Measurements from ENCODE around the gene MRPS35.
"Not testable (repeated sequence)": the region's sequence is repeated elsewhere in the genome, so short reads cannot be mapped to it uniquely, and the experiment has no call there.

The MRPS35 gene

DNA sequence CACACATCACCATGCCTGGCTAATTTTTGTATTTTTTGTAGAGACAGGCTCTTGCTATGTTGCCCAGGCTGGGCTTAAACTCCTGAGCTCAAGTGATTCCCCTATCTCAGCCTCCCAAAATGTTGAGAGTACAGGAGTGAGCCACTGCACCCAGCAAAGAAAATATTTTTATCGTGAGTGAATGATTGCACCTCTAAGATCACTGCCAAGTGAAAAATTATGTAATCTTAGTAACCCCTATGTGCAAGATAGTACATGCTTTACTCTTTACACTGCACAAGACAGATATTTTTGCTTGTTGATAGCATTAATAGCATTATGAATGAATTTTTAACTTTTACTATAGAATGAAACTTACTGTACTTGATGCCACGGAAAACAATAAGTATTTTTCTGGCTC is 3.4 kb upstream of the MRPS35 start:
- in situ Hi-C loops (cut with HindIII; ENCODE audit: low sequenced_read_pairs): no loop called here

DNA sequence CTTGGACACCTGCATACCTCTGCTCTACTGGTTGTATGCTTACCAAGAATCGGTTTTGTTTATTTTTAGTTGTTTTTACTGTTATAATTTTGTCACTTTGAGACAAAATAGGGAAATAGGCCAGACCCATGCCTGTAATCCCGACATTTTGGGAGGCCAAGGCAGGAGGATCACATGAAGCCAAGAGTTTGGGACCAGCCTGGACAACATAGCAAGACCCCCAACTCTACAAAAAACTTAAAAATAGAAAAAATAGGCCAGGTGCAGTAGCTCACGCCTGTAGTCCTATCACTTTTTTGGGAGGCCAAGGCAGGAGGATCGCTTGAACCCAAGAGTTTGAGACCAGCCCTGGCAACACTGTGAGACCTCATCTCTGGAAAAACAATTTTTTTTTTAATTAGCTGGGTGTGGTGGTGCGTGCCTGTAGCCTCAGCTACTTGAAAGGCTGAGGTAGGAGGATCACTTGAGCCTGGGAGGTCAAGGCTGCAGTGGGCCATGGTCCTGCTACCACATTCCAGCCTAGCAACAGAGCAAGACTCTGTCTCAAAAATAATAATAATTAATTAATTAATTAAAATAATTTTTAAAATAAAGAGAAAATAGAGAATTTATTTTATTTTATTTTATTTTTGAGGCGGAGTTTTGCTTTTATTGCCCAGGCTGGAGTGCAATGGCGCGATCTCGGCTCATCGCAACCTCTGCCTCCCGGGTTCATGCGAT is 1.3 kb upstream of the MRPS35 start:
- in situ Hi-C loops (cut with HindIII; ENCODE audit: low sequenced_read_pairs): no loop called here

DNA sequence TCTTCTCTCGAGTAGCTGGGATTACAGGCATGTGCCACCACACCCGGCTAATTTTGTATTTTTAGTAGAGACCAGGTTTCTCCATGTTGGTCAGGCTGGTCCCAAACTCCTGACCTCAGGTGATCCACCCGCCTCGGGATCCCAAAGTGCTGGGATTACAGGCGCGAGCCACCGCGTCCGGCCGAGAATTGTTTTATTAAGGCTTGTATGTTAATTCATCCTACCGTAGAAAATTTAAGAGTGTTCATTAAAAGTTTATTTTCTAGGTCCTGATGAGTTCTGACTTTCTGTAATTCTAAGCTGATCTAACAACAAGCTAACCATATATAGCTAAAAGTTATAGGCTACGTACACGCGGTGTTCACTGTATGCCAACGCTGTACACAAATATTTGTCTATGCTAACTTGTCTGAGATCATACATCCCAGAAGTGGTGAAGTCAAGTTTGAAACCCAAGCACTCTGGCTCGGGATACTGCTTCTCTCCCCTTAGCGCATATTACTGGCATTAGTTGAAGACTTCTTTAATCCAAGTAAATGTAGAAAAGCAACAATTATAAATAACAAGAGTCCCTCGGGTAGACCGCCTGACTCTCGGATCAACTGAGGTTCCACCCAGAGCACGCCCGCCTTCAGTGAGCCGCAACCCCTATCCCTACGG is 570 bp upstream of the MRPS35 start:
- in situ Hi-C loops (cut with HindIII; ENCODE audit: low sequenced_read_pairs): no loop called here

DNA sequence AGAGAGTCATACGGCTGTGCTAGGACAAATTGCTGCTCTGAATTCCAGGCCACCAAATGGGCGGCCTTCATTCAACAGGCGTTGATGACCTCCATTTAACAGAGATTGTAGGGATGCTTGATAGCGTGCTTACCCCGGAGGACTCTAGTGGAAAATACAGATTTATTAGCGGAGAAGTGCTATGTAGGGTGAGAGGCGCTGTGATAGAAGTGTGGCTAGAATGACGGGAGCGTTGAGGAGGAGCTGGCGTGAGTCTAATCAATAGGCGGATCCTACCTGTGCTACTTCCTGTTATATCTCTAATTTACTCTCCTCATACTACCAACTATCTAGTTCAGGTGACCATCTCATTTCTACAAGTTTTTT is 668 bp downstream of the MRPS35 start:
- in situ Hi-C loops (cut with HindIII; ENCODE audit: low sequenced_read_pairs): no loop called here

DNA sequence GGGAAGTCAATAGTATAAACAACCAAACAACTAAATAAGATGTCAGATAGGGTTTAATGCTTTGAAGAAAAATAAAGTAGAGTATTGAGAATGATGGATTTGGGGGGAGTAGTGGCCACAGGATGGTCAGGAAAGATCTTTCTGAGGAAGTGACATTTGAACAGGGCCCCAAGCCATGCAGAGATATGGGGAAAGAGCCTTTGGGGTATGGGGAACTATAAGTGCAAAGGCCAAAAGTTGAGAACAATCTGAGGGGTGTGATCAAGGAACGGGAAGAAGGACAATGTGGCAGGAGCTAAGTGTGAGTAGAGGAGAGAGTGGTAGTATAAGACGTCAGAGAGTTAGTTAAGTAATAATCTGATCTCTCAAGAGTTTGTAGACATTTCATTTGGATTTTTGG is 1.3 kb downstream of the MRPS35 start:
- in situ Hi-C loops (cut with HindIII; ENCODE audit: low sequenced_read_pairs): no loop called here

DNA sequence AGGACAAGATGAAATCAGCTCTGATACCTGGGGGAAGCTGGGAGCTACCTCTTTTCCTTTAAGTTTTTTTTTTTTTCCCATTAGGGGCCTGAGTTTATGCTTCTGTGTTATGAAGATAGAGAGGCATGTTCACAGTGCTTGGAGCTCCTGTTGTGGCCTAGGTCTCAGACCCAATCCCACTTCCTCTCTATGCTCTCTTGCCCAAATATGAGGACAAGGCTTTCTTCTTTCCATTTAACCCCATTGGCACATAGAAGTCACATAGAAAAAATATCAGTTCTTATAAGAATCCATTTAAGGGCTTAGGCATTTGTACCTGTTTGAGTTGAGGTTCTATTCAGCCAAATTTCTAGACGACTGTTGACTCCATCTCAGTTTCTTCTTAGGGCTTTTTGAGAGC is 12.6 kb downstream of the MRPS35 start:
- in situ Hi-C loops (cut with HindIII; ENCODE audit: low sequenced_read_pairs): no loop called here

DNA sequence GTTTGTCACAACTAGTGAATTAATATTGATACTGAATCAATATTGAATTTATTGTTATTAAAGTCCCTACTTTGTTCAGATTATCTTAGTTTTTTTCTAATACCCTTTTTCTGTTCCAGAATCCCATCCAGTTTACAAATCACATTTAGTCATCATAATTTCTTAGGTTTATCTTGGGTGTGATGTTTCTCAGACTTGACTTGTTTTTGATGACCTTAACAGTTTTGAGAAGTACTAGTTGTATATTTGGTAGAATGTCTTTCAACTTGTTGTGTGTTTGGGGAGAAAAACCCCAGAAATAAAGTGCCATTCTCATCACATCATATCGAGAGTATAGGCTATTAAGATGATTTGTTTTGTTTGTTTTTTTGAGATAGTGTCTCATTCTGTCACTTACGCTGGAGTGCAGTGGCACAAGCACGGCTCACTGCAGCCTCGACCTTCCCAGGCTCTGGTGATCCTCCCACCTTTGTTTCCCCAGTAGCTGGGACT is 19.5 kb downstream of the MRPS35 start:
- in situ Hi-C loops (cut with HindIII; ENCODE audit: low sequenced_read_pairs): no loop called here

DNA sequence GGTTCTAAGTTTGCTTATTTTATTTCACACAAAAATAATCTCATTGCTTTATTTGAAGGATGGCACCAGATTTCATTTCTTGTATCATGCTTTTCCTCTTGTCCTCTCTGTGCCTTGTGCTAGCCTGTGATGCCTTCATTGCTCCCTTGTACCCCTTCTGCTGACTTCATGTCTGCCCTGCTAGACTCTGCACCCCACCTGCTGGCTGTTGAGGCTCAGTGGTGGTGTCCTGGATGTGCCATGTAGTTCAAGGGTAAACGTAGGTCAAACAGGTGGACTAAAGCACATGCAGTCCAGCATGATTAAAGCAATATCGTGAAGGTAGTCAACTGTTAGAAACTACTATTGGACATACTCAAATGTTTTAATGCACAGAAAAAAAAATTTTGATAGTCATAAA is 21.6 kb downstream of the MRPS35 start:
- in situ Hi-C loops (cut with HindIII; ENCODE audit: low sequenced_read_pairs): no loop called here

DNA sequence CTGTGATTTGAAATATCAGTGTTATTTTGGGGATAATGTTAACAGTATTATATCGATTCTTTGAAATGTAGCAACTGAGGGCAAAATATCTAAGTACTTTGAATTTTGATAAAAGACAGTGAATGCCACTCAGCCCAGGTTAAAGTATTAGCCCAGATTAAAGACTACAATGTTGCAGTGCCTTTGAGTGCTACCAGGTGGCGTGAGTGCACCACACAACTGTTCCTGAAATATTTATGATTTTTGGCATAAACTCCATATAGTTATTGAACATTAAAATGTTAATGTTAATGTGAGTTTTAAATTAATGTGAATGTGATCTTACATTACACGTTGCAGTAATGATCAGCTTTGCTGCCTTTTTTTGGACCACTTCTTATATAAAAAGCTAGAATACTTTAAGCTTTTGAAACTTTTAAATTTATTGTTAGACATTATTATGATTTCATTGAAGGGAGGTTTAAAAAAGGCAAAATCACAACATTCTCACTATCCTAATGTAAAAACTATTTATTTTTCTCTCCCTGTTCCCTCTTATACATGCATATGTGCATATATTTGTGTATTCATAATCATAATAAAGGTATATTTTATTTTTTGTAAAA is 22.5 kb downstream of the MRPS35 start:
- in situ Hi-C loops (cut with HindIII; ENCODE audit: low sequenced_read_pairs): no loop called here

DNA sequence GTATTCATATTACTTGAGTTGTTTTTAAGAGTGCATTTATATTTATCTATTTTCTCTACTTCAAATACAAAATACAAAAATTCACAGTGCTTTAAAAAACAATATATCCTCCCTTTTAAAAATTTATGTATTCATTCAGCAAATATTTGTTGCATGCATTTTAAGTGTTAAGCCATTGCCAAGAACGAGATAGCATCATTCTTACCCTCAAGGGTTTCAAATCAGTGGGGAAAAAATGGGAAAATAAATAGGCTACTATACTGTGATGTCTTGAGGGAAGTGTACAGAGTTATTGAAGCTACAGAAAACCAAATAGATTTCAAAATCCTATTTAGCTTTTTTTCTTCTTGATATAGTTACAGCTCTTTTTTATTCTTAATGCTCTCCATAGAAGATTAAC is 23.2 kb downstream of the MRPS35 start:
- in situ Hi-C loops (cut with HindIII; ENCODE audit: low sequenced_read_pairs): no loop called here

DNA sequence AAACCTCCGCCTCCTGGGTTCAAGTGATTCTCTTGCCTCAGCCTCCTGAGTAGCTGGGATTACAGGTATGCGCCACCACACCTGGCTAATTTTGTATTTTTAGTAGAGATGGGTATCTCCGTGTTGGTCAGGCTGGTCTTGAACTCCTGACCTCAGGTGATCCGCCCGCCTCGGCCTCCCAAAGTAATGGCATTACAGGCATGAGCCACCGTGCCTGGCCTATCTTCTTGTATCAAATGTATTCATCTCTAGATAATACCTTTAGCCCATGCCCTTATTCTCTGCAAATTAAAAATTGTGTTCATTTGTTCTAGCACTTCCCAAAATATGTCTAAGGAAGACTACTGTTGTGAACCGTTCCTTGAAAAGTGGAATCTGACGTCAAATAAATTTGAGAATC is 23.7 kb downstream of the MRPS35 start:
- in situ Hi-C loops (cut with HindIII; ENCODE audit: low sequenced_read_pairs): not testable (repeated sequence)

DNA sequence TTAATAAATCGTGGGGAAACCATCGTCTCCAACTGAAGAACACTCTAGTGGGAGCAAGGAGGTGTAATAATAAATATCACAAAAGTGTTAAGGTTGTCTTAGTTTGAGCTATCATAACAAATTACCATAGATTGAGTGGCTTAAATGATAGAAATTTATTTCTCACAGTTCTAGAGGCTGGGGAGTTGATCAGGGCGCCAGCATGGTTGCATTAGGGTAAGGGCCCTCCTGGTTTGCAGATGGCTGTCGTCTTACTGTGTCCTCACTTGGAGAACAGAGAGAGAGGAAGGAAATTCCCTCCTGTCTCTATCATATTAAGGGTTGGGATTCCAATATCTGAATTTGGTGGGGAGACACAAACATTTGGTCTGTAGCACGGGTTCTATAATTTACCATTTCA is 33.0 kb downstream of the MRPS35 start:
- in situ Hi-C loops (cut with HindIII; ENCODE audit: low sequenced_read_pairs): no loop called here

DNA sequence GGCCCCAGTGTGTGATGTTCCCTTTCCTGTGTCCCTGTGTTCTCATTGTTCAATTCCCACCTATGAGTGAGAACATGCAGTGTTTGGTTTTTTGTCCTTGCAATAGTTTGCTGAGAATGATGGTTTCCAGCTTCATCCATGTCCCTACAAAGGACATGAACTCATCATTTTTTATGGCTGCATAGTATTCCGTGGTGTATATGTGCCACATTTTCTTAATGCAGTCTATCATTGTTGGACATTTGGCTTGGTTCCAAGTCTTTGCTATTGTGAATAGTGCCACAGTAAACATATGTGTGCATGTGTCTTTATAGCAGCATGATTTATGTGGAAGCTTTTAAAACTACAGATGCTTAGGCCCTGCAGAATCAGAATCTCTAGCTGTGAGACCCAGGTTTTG is 35.1 kb downstream of the MRPS35 start:
- in situ Hi-C loops (cut with HindIII; ENCODE audit: low sequenced_read_pairs): not testable (repeated sequence)

DNA sequence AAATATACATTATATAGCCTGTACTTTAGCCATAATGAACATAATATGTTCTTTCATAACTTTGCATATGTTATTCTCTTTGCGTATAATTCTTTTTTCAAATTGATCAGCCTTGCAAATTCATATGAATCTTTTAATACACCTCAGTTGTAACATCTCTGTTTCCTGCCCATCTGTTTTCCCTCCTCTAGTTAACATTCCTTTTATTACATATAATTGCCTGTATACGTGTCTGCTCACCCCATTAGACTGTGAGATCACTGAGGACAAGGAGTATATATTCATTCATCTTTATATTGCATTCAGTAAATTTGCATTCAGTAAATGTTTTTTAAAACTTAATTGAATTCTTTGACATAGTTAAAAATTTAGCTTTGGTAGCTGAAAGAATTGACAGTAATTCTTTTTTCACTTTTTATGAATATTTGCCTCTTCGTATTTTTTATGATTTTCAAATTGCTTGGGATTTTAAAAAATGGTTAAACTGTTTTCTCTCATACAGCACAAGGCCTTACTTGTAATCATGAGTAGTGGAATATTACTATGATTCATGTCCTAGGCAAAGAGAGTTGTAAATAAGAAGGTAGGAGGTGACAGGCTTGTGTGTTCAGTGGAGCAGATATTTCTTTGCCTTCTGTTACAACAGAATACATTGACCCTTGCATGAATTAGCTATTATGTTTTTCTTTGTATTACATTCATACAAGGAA is 36.6 kb downstream of the MRPS35 start:
- in situ Hi-C loops (cut with HindIII; ENCODE audit: low sequenced_read_pairs): no loop called here

DNA sequence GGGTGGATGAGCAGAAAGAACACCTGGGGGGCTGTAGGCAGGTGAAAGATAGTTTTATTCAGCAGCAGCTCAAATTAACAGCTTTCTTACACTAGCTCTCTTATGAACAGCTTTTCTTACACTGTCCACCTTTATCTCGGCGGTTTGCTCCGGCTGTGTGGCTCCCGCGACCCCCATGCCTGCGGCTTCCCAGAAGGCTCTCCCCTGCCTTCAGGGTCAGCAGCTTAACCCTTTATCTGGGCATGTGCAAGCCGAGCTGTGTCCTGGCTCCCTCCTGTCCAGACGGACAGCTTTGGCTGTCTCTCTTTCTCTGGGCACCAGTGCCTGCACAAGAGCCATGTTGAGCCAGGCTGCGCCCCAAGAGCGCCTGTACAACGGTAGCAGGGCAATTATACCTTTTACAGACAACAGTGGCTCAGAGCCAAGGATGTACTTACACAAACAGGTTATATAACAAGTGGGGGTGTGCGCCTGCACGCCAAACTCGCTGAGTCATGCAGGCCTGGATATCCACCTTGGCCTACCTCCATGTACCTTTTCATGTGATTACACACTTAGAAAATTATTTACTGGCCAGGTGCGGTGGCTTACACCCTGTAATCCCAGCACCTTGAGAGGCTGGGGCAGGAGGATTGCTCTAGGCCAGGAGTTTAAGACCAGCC is 40.9 kb downstream of the MRPS35 start:
- in situ Hi-C loops (cut with HindIII; ENCODE audit: low sequenced_read_pairs): no loop called here

DNA sequence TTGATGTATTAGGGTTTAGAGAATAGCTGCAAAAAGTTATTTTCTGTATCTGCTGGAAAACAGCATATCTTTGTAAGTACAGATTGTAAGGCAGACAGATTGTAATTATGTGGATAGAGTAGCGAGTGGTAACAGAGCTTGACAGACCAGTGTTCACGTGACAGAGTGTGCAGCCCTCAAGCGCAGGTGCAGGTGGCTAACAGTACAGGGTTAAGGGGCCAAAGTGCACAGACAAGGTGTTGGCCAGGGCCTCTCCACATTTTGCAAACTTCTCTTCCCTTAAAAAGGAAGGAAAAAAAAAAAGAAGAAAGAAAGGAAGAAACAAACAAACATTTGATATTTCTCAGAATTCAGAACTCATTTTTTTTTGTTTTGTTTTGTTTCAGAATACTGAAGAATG is 44.2 kb downstream of the MRPS35 start:
- in situ Hi-C loops (cut with HindIII; ENCODE audit: low sequenced_read_pairs): no loop called here

DNA sequence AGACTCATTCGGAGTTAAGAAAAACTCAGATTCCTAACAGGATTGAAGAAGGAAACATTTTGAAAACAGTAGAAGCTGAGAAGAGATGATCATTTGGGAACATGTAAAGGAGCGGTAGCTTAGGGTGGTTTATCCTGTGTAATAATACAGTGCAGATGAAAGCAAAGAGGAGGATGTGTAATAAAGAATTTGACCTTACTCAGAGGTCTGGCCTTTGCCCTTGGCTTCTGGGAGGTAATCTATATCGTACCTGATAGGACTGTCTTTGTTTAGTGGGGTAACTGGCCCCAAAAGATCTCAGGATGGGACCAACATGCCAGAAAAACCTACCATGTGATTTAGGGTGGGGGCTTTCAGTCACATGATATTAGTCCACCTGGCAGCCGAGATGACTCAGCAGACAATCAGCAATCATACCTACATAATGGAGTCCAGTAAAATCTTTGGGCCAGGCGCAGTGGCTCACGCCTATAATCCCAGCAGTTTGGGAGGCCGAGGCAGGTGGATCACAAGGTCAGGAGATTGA is 46.1 kb downstream of the MRPS35 start:
- in situ Hi-C loops (cut with HindIII; ENCODE audit: low sequenced_read_pairs): no loop called here

DNA sequence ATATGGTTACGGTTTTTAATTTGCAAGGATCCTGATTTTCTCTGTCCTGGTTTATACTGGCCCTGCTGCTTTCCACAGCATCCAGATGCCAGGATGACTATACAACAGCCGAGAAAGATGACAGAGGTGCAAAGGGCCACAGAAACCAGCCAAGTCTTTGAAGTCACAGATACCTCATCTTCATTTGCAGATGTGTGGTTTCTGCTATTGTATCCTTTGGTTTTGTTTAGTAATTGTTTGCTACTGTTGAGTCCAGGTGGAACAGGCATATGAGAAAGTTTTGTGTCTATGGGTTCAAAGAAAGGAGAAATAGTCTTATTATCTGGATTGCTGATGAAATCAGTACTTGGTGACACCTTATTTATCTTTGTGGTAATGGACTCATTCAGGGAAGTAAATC is 52.1 kb downstream of the MRPS35 start:
- in situ Hi-C loops (cut with HindIII; ENCODE audit: low sequenced_read_pairs): no loop called here

DNA sequence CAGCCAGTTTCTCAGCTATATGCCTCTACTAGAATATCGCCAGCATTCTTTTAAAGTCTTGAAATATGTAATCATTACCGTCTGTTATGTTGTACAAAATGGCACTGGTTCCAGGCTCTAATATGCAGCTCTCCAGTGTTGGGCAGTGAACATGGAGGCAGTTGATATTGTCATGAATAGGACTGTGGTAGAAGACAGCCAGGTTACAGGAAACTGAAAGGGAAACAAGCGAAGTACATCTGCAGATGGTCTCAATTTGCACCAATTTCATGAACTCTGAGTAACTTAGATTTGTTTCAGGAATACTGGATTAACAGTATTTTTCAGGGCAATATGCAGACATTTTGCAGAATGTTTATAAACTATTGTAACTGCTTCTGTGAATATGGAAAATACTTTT is 56.0 kb downstream of the MRPS35 start:
- in situ Hi-C loops (cut with HindIII; ENCODE audit: low sequenced_read_pairs): no loop called here

DNA sequence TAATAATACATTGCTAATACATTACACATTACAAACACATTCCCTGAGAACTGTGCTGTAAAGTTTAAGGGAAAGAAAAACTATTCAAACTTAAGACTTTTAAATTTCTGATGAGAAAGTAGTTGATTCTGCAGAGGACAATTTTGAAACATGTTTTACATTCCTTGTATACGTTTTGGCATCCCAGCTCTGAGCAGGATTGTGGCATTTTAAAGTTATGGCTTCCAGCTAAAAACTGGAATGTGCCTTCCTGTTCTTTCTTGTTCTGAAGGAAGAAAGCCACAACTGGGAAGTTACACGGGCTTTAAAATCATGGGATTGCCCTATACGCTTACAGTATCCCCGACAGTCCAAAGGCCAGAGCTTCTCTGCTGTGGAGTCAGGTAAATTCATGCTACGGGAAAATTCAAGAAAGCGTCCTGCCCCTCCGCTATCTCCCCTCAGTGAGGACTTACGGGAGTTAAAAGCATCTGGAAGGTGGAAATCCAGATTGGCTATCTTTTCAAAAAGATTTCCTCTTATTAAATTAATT is 58.6 kb downstream of the MRPS35 start:
- in situ Hi-C loops (cut with HindIII; ENCODE audit: low sequenced_read_pairs): no loop called here
